Astrocyte of the spinal cord (primary cell): ENCODE measurements around the gene NAP1L3.

Source experiments
- DNase-seq: peaks from one replicate; pipeline ENCODE4 v3.0.0; 2011; ENCODE audit warnings: low read depth, low spot score
- H3K4me3 ChIP-seq: 2 replicates; pipeline ENCODE4 v1.5.1; 2011; ENCODE audit warnings: low read depth, mild to moderate bottlenecking, low read length, moderate library complexity
- CTCF ChIP-seq: IDR thresholded peaks from 2 replicates; pipeline ENCODE4 v1.5.1; 2012; ENCODE audit warnings: low read depth, mild to moderate bottlenecking, low read length, inconsistent platforms
- in situ Hi-C: cut with HindIII; loops from 2 replicates; pipeline ENCODE4 v1.10.0; 2017; ENCODE audit warnings: low sequenced_read_pairs

Gene NAP1L3

GRCh38 chrX:93649381-93649780, 24.0 kb downstream of the NAP1L3 start:
- H3K4me3 ChIP-seq: no peak overlapping the region
- in situ Hi-C loops: no loop called here
- no peak for DNase-seq
- no peak for TF ChIP-seq CTCF

GRCh38 chrX:93637591-93637990, 35.8 kb downstream of the NAP1L3 start:
- DNase-seq: no peak
- no peak overlapping the region for H3K4me3 ChIP-seq
- TF ChIP-seq CTCF: no peak
- in situ Hi-C loops: no loop called here
